Measurements from ENCODE around the gene CLCN4. TPM values are rescaled to one million over a fixed set of nuclear protein-coding genes. Genes with fewer than 3 reads are reported as not detected.
A peak's percentile ranks its signal among the peaks of the same experiment; 100 is the strongest.

Gene CLCN4
- total and polyA plus RNA-seq, 2 donors (not counting 1 experiment from before 2014, with no cell fraction given) = 7.7 to 9.1 TPM

DNA sequence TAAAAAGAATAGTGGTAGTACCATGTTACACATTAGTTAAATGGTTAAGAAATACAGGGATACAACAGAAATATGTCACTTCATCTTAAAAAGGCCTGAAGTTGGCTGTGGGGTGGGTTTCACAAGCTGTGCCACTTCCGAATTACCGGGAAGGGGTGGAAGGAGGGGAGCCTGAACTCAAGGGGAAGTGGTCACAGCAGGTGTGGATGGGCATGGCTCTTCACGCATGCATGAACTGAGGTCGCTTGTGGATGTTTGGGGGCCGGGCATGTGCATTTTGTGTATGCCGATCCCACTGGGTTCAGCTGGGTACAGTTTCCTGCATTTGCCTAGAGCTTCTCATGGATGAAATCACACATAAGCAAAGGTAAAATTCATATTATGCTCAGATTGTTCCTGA, 64.9 kb downstream of the CLCN4 start:
- H3K4me1 Mint-ChIP-seq = peaks cover 22% of the 10 kb centered on the region
- intact Hi-C loops (cut with micrococcal nuclease) = no loop called here
- Histone ChIP-seq H2AFZ (ENCODE audit: insufficient read depth, low read depth, low read length, poor library complexity, severe bottlenecking) (no peak overlapping the region), H3K4me3 (ENCODE audit: control extremely low read depth in 1 of 5, extremely low read depth in 1 of 5, insufficient read depth in 1 of 5, low read depth in 2 of 5, low read length in 4 of 5) (no peak overlapping the region), H3K9me3 (ENCODE audit: control extremely low read depth in 1 of 3, control insufficient read depth in 2 of 3, insufficient read depth in 1 of 3, low read length in 2 of 3) (no peaks in the 10 kb centered on the region), H3K27ac (ENCODE audit: low read length in 2 of 2) (no peak overlapping the region), H3K79me2 (ENCODE audit: control insufficient read depth, insufficient read depth, low read length) (peaks cover 3% of the 10 kb centered on the region), H3K4me2 (replicated peaks; ENCODE audit: low read depth, low read length, poor library complexity, severe bottlenecking) (no peak overlapping the region), H4K20me1 (ENCODE audit: control insufficient read depth, insufficient read depth, low read length, poor library complexity, severe bottlenecking) (peaks cover 10% of the 10 kb centered on the region), H3K4me1 (ENCODE audit: control insufficient read depth in 2 of 2, insufficient read depth in 2 of 2, low read length in 2 of 2) (peaks cover 0 to 9% of the 10 kb centered on the region in 2 donors), H3K36me3 (replicated peaks in 1 of 2; ENCODE audit: control extremely low read depth in 1 of 2, control insufficient read depth in 1 of 2, extremely low read depth in 1 of 2, insufficient read depth in 2 of 2, low read length in 1 of 2) (peaks cover 0 to 28% of the 10 kb centered on the region in 2 experiments), H3K9ac (ENCODE audit: low read length) (no peak overlapping the region), H3K27me3 (replicated peaks in 1 of 4; ENCODE audit: control extremely low read depth in 1 of 4, control insufficient read depth in 3 of 4, insufficient read depth in 4 of 4, low read length in 3 of 4) (no peaks in the 10 kb centered on the region)
- DNase-seq (peak; percentile 27), ATAC-seq (ENCODE audit: low read depth) (no peak)
- CTCF ChIA-PET = interaction anchor here (2.2 kb wide), 1 partner anchor 32 kb away, joined by 14 read pairs; no protein-coding TSS in a partner anchor
- WGBS (ENCODE audit: insufficient coverage) = 67% methylated on average over 2 of the region's 6 CpGs
- peak overlapping the region; percentile 15 for H3K27ac Mint-ChIP-seq
- POLR2A ChIA-PET = interaction anchor here (0.6 kb wide), 1 partner anchor 240 kb away, joined by 5 read pairs; no protein-coding TSS in a partner anchor
- no peaks in the 10 kb centered on the region for H3K27me3 Mint-ChIP-seq
- peak overlapping the region; percentile 26 for H3K4me3 Mint-ChIP-seq
- H3K9me3 Mint-ChIP-seq (ENCODE audit: insufficient read depth) = no peaks in the 10 kb centered on the region
- TF ChIP-seq EZH2 (IDR thresholded peaks at IDR 0.05; ENCODE audit: borderline replicate concordance, insufficient read depth, low read depth, low read length, poor library complexity, severe bottlenecking) (no peak), CTCF (IDR thresholded peaks at IDR 0.05) (no peak)

GRCh38 chrX:10223276-10223675, 66.5 kb downstream of the CLCN4 start:
- Histone ChIP-seq H4K20me1 (ENCODE audit: control insufficient read depth, insufficient read depth, low read length, poor library complexity, severe bottlenecking) (peaks cover 10% of the 10 kb centered on the region), H3K79me2 (ENCODE audit: control insufficient read depth, insufficient read depth, low read length) (no peaks in the 10 kb centered on the region), H3K36me3 (replicated peaks in 1 of 2; ENCODE audit: control extremely low read depth in 1 of 2, control insufficient read depth in 1 of 2, extremely low read depth in 1 of 2, insufficient read depth in 2 of 2, low read length in 1 of 2) (peaks cover 0 to 30% of the 10 kb centered on the region in 2 experiments), H3K4me1 (ENCODE audit: control insufficient read depth in 2 of 2, insufficient read depth in 2 of 2, low read length in 2 of 2) (peaks cover 0 to 9% of the 10 kb centered on the region in 2 donors), H3K9me3 (ENCODE audit: control extremely low read depth in 1 of 3, control insufficient read depth in 2 of 3, insufficient read depth in 1 of 3, low read length in 2 of 3) (no peaks in the 10 kb centered on the region), H3K9ac (ENCODE audit: low read length) (no peak overlapping the region), H3K4me3 (ENCODE audit: control extremely low read depth in 1 of 5, extremely low read depth in 1 of 5, insufficient read depth in 1 of 5, low read depth in 2 of 5, low read length in 4 of 5) (no peak overlapping the region), H3K27me3 (replicated peaks in 1 of 4; ENCODE audit: control extremely low read depth in 1 of 4, control insufficient read depth in 3 of 4, insufficient read depth in 4 of 4, low read length in 3 of 4) (no peaks in the 10 kb centered on the region), H2AFZ (ENCODE audit: insufficient read depth, low read depth, low read length, poor library complexity, severe bottlenecking) (no peak overlapping the region), H3K27ac (ENCODE audit: low read length in 2 of 2) (no peak overlapping the region), H3K4me2 (replicated peaks; ENCODE audit: low read depth, low read length, poor library complexity, severe bottlenecking) (no peak overlapping the region)
- intact Hi-C loops (cut with micrococcal nuclease) = no loop called here
- Mint-ChIP-seq H3K27me3 (no peaks in the 10 kb centered on the region), H3K9me3 (ENCODE audit: insufficient read depth) (no peaks in the 10 kb centered on the region), H3K4me1 (peaks cover 22% of the 10 kb centered on the region), H3K4me3 (no peak overlapping the region), H3K27ac (peak overlapping the region; percentile 50)
- DNase-seq = no peak
- 98% methylated on average over 6 of the region's 12 CpGs for WGBS (ENCODE audit: insufficient coverage)
- ATAC-seq (ENCODE audit: low read depth) = no peak
- ChIA-PET CTCF (interaction anchor here (2.2 kb wide), 1 partner anchor 33 kb away, joined by 14 read pairs; no protein-coding TSS in a partner anchor), POLR2A (no interaction called here)
- TF ChIP-seq EZH2 (IDR thresholded peaks at IDR 0.05; ENCODE audit: borderline replicate concordance, insufficient read depth, low read depth, low read length, poor library complexity, severe bottlenecking) (no peak), CTCF (IDR thresholded peaks at IDR 0.05) (no peak)
